ENCODE results near the gene MINAR1.

The MINAR1 gene

GRCh38 chr15:79431636-79432344 is at the start of gene MINAR1:
MINAR1 (plus strand) TSS chr15:79432336; CDS start chr15:79456148, 23,812 bp downstream.
- no peak for DNase-seq (ENCODE audit: low read depth in 1 of 2, low spot score in 1 of 2)
- TF ChIP-seq JUND (IDR thresholded peaks at IDR 0.05; ENCODE audit: low read depth) = no peak
- in situ Hi-C loops (cut with HindIII; ENCODE audit: low pct_unique_long_range_greater_than_20kb, low sequenced_read_pairs) = no loop called here

- no peak for TF ChIP-seq JUND (IDR thresholded peaks at IDR 0.05; ENCODE audit: low read depth)
- no peak for DNase-seq (ENCODE audit: low read depth in 1 of 2, low spot score in 1 of 2)
- in situ Hi-C loops (cut with HindIII; ENCODE audit: low pct_unique_long_range_greater_than_20kb, low sequenced_read_pairs) = no loop called here
Measured at GRCh38 chr15:79394231-79394630, 37.9 kb upstream of the MINAR1 start.

GRCh38 chr15:79396850-79397249 is 35.3 kb upstream of the MINAR1 start:
- peak in 1 of 2 experiments; percentile 32 for DNase-seq (ENCODE audit: low read depth in 1 of 2, low spot score in 1 of 2)
- in situ Hi-C loops (cut with HindIII; ENCODE audit: low pct_unique_long_range_greater_than_20kb, low sequenced_read_pairs) = no loop called here
- no peak for TF ChIP-seq JUND (IDR thresholded peaks at IDR 0.05; ENCODE audit: low read depth)

- no peak for DNase-seq (ENCODE audit: low read depth in 1 of 2, low spot score in 1 of 2)
- in situ Hi-C loops (cut with HindIII; ENCODE audit: low pct_unique_long_range_greater_than_20kb, low sequenced_read_pairs) = no loop called here
- no peak for TF ChIP-seq JUND (IDR thresholded peaks at IDR 0.05; ENCODE audit: low read depth)
Measured at GRCh38 chr15:79397269-79397910, 34.7 kb upstream of the MINAR1 start.

- in situ Hi-C loops (cut with HindIII; ENCODE audit: low pct_unique_long_range_greater_than_20kb, low sequenced_read_pairs) = no loop called here
- no peak for TF ChIP-seq JUND (IDR thresholded peaks at IDR 0.05; ENCODE audit: low read depth)
- DNase-seq (ENCODE audit: low read depth in 1 of 2, low spot score in 1 of 2) = no peak
Measured at GRCh38 chr15:79399606-79400005, 32.5 kb upstream of the MINAR1 start.

GRCh38 chr15:79400650-79401049 is 31.5 kb upstream of the MINAR1 start:
- no peak for TF ChIP-seq JUND (IDR thresholded peaks at IDR 0.05; ENCODE audit: low read depth)
- DNase-seq (ENCODE audit: low read depth in 1 of 2, low spot score in 1 of 2) = no peak
- in situ Hi-C loops (cut with HindIII; ENCODE audit: low pct_unique_long_range_greater_than_20kb, low sequenced_read_pairs) = no loop called here

GRCh38 chr15:79401301-79401700 is 30.8 kb upstream of the MINAR1 start:
- DNase-seq (ENCODE audit: low read depth in 1 of 2, low spot score in 1 of 2) = no peak
- TF ChIP-seq JUND (IDR thresholded peaks at IDR 0.05; ENCODE audit: low read depth) = no peak
- in situ Hi-C loops (cut with HindIII; ENCODE audit: low pct_unique_long_range_greater_than_20kb, low sequenced_read_pairs) = no loop called here

- in situ Hi-C loops (cut with HindIII; ENCODE audit: low pct_unique_long_range_greater_than_20kb, low sequenced_read_pairs) = no loop called here
Measured at GRCh38 chr15:79402136-79402535, 30.0 kb upstream of the MINAR1 start.

GRCh38 chr15:79403501-79403900 is 28.6 kb upstream of the MINAR1 start:
- in situ Hi-C loops (cut with HindIII; ENCODE audit: low pct_unique_long_range_greater_than_20kb, low sequenced_read_pairs) = no loop called here
- TF ChIP-seq JUND (IDR thresholded peaks at IDR 0.05; ENCODE audit: low read depth) = no peak
- no peak for DNase-seq (ENCODE audit: low read depth in 1 of 2, low spot score in 1 of 2)

More at GRCh38 chr15:79402136-79402535, 30.0 kb upstream of the MINAR1 start:
- no peak for TF ChIP-seq JUND (IDR thresholded peaks at IDR 0.05; ENCODE audit: low read depth)
- no peak for DNase-seq (ENCODE audit: low read depth in 1 of 2, low spot score in 1 of 2)

GRCh38 chr15:79406210-79406609 is 25.9 kb upstream of the MINAR1 start:
- in situ Hi-C loops (cut with HindIII; ENCODE audit: low pct_unique_long_range_greater_than_20kb, low sequenced_read_pairs) = no loop called here
- DNase-seq (ENCODE audit: low read depth in 1 of 2, low spot score in 1 of 2) = no peak
- no peak for TF ChIP-seq JUND (IDR thresholded peaks at IDR 0.05; ENCODE audit: low read depth)

GRCh38 chr15:79408041-79408440 is 24.1 kb upstream of the MINAR1 start:
- DNase-seq (ENCODE audit: low read depth in 1 of 2, low spot score in 1 of 2) = peak; percentile 26 to 49
- in situ Hi-C loops (cut with HindIII; ENCODE audit: low pct_unique_long_range_greater_than_20kb, low sequenced_read_pairs) = no loop called here
- TF ChIP-seq JUND (IDR thresholded peaks at IDR 0.05; ENCODE audit: low read depth) = no peak

GRCh38 chr15:79410237-79410636 is 21.9 kb upstream of the MINAR1 start:
- no peak for TF ChIP-seq JUND (IDR thresholded peaks at IDR 0.05; ENCODE audit: low read depth)
- DNase-seq (ENCODE audit: low read depth in 1 of 2, low spot score in 1 of 2) = no peak
- in situ Hi-C loops (cut with HindIII; ENCODE audit: low pct_unique_long_range_greater_than_20kb, low sequenced_read_pairs) = no loop called here

- in situ Hi-C loops (cut with HindIII; ENCODE audit: low pct_unique_long_range_greater_than_20kb, low sequenced_read_pairs) = no loop called here
- no peak for TF ChIP-seq JUND (IDR thresholded peaks at IDR 0.05; ENCODE audit: low read depth)
- DNase-seq (ENCODE audit: low read depth in 1 of 2, low spot score in 1 of 2) = no peak
Measured at GRCh38 chr15:79412010-79412409, 20.1 kb upstream of the MINAR1 start.

Data from T47D (cell line).